Keratinocyte (primary cell): ENCODE results near the gene PER2. TPM values are rescaled to one million over a fixed set of nuclear protein-coding genes. Genes with fewer than 3 reads are reported as not detected.

Experiments used
- DNase-seq: peaks from one replicate; pipeline ENCODE4 v3.0.0-alpha.2; 2011; ENCODE audit warnings: low read depth, missing footprints, low spot score
- FAIRE-seq: peaks from 2 replicates; lab custom pipeline; 2011; peaks lifted over from hg19 to GRCh38; lab: Jason Lieb, UNC
- H2AFZ ChIP-seq: 2 replicates; pipeline ENCODE4 v1.6.0; 2012; ENCODE audit warnings: low read length, control low read depth, inconsistent platforms; ENCODE audit not compliant: control insufficient read depth
- H3K27ac ChIP-seq: 2 replicates; pipeline ENCODE4 v1.5.1; 2011; ENCODE audit warnings: low read length; ENCODE audit not compliant: control insufficient read depth, insufficient read depth
- H3K27me3 ChIP-seq: 3 replicates; pipeline ENCODE4 v1.6.0; 2011; ENCODE audit warnings: low read length; ENCODE audit not compliant: control insufficient read depth, insufficient read depth; ENCODE audit errors: extremely low read depth
- H3K36me3 ChIP-seq, 2 experiments: 2 replicates in 1 of 2; 3 replicates in 1 of 2; pipeline ENCODE4 v1.5.1; 2011; ENCODE audit warnings: low read length in 2 of 2, mild to moderate bottlenecking in 1 of 2; ENCODE audit not compliant: control insufficient read depth in 2 of 2, insufficient read depth in 2 of 2; ENCODE audit errors: extremely low read depth in 1 of 2
- H3K4me1 ChIP-seq: 3 replicates; pipeline ENCODE4 v1.5.1; 2011; ENCODE audit warnings: low read length; ENCODE audit not compliant: control insufficient read depth, insufficient read depth; ENCODE audit errors: extremely low read depth
- H3K4me2 ChIP-seq: 3 replicates; pipeline ENCODE4 v1.6.0; 2011; ENCODE audit warnings: low read depth, low read length; ENCODE audit not compliant: control insufficient read depth, insufficient read depth; ENCODE audit errors: extremely low read depth
- H3K4me3 ChIP-seq, 3 experiments: fragments of 200-600 bp in 1 of 3; sonication (generic) in 1 of 3; 2 replicates in 2 of 3; 3 replicates in 1 of 3; pipeline ENCODE4 v1.5.1; 2011 to 2016; ENCODE audit warnings: low read length in 3 of 3, mild to moderate bottlenecking in 3 of 3, control low read depth in 2 of 3, inconsistent platforms in 1 of 3, low read depth in 1 of 3, mixed read lengths in 1 of 3, mixed run types in 1 of 3, moderate library complexity in 1 of 3; ENCODE audit not compliant: control insufficient read depth in 2 of 3, insufficient read depth in 2 of 3; ENCODE audit errors: extremely low read depth in 1 of 3
- H3K79me2 ChIP-seq: 2 replicates; pipeline ENCODE4 v1.6.0; 2012; ENCODE audit warnings: low read length; ENCODE audit not compliant: control insufficient read depth, insufficient read depth
- H3K9ac ChIP-seq: 3 replicates; pipeline ENCODE4 v1.6.0; 2011; ENCODE audit warnings: low read length; ENCODE audit not compliant: control insufficient read depth, insufficient read depth; ENCODE audit errors: extremely low read depth
- H3K9me1 ChIP-seq: 3 replicates; pipeline ENCODE4 v1.6.0; 2011; ENCODE audit warnings: low read length; ENCODE audit not compliant: control insufficient read depth, insufficient read depth; ENCODE audit errors: extremely low read depth
- H3K9me3 ChIP-seq: 2 replicates; pipeline ENCODE4 v1.5.1; 2012; ENCODE audit warnings: low read depth, low read length; ENCODE audit not compliant: control insufficient read depth
- H4K20me1 ChIP-seq: 3 replicates; pipeline ENCODE4 v1.6.0; 2011; ENCODE audit warnings: low read length; ENCODE audit not compliant: control insufficient read depth, insufficient read depth; ENCODE audit errors: extremely low read depth
- CTCF ChIP-seq, 3 experiments: IDR thresholded peaks in 1 of 3; conservative IDR thresholded peaks in 1 of 3; optimal IDR thresholded peaks in 1 of 3; 2 replicates in 2 of 3; 3 replicates in 1 of 3; pipeline versions ENCODE3 to v1.5.1; 2011; ENCODE audit warnings: low read length in 3 of 3, mild to moderate bottlenecking in 3 of 3, moderate library complexity in 2 of 3, control low read depth in 1 of 3, inconsistent platforms in 1 of 3; ENCODE audit not compliant: insufficient read depth in 2 of 3; ENCODE audit errors: extremely low read depth in 1 of 3
- EZH2 ChIP-seq: IDR thresholded peaks from one replicate; pipeline ENCODE4 v1.6.1; 2012; ENCODE audit warnings: inconsistent platforms, mild to moderate bottlenecking, low read length, moderate library complexity
- dilution Hi-C: fragments of 300-500 bp; cut with MboI; formaldehyde crosslinking; loops from one replicate; pipeline ENCODE4 v1.7.0; 2020; ENCODE audit warnings: low sequenced_read_pairs; ENCODE audit not compliant: extremely low pct_ligation_motif_present
- polyA plus RNA-seq, 5 experiments: library from polyadenylated mRNA; depleted of rRNA in 3 of 5; stranded (reverse) in 3 of 5; stranded (forward) in 1 of 5; unstranded in 1 of 5; fragments of >200 nt; gene quantifications; 1 replicate in 1 of 5; 2 replicates in 3 of 5; 3 replicates in 1 of 5; pipeline versions ENCODE4 v1.2.1 to v1.2.3, GENCODE V29; 2011 to 2012; ENCODE audit warnings: missing spikeins in 2 of 5, low read depth in 1 of 5, low replicate concordance in 1 of 5

Gene PER2
- polyA plus RNA-seq, 1 donor (not counting 4 experiments of a cell fraction or from before 2014, with no cell fraction given) = 1.6 TPM

GRCh38 chr2:238291550-238292281 lies 3.3 kb upstream of the PER2 start:
- FAIRE-seq (no peak), DNase-seq (no peak)
- H3K4me2 ChIP-seq = no peak overlapping the region
- peaks cover 36% of the 10 kb centered on the region for H3K4me1 ChIP-seq
- H4K20me1 ChIP-seq = no peaks in the 10 kb centered on the region
- peak overlapping the region; percentile 98 for H3K27ac ChIP-seq
- no peaks in the 10 kb centered on the region for H3K9me1 ChIP-seq
- dilution Hi-C loops = no loop called here
- no peaks in the 10 kb centered on the region for H3K36me3 ChIP-seq
- no peak overlapping the region for H3K9ac ChIP-seq
- no peaks in the 10 kb centered on the region for H3K79me2 ChIP-seq
- H3K4me3 ChIP-seq = no peak overlapping the region
- H3K9me3 ChIP-seq = no peaks in the 10 kb centered on the region
- peaks cover under 1% of the 10 kb centered on the region for H3K27me3 ChIP-seq
- TF ChIP-seq EZH2 (no peak), CTCF (optimal IDR thresholded peaks at IDR 0.05 in 1 of 3, IDR thresholded peaks at IDR 0.05 in 1 of 3, conservative IDR thresholded peaks at IDR 0.05 in 1 of 3; ENCODE audit: extremely low read depth in 1 of 3, insufficient read depth in 2 of 3, low read length in 3 of 3) (no peak)
- H2AFZ ChIP-seq = no peak overlapping the region

GRCh38 chr2:238290715-238291549 lies 2.5 kb upstream of the PER2 start:
- Histone ChIP-seq H3K4me2 (peak overlapping the region; percentile 29), H4K20me1 (no peaks in the 10 kb centered on the region), H3K9me3 (no peaks in the 10 kb centered on the region), H2AFZ (no peak overlapping the region), H3K27me3 (no peaks in the 10 kb centered on the region), H3K79me2 (no peaks in the 10 kb centered on the region), H3K27ac (peak overlapping the region; percentile 98), H3K36me3 (no peaks in the 10 kb centered on the region), H3K4me3 (no peak overlapping the region), H3K9me1 (no peaks in the 10 kb centered on the region), H3K4me1 (peaks cover 43% of the 10 kb centered on the region), H3K9ac (peak overlapping the region; percentile 98)
- FAIRE-seq = no peak
- DNase-seq = no peak
- no peak for TF ChIP-seq CTCF (optimal IDR thresholded peaks at IDR 0.05 in 1 of 3, IDR thresholded peaks at IDR 0.05 in 1 of 3, conservative IDR thresholded peaks at IDR 0.05 in 1 of 3; ENCODE audit: extremely low read depth in 1 of 3, insufficient read depth in 2 of 3, low read length in 3 of 3)
- TF ChIP-seq EZH2 = no peak
- dilution Hi-C loops = no loop called here
